Naive thymus-derived CD4-positive, alpha-beta T cell (primary cell): ENCODE results near the gene RARRES2. TPM values are rescaled to one million over a fixed set of nuclear protein-coding genes. Genes with fewer than 3 reads are reported as not detected.

ENCODE experiments used
- ATAC-seq: fragments of 150-1000 bp; cut with Tn5 transposase; 2 replicates; pipeline ENCODE4 v1.10.0; 2021; ENCODE audit warnings: mild to moderate bottlenecking, moderate library complexity
- CTCF ChIA-PET: fragments of 350-600 bp; sonication (Branson Sonifier 250); formaldehyde crosslinking; loops from one replicate; lab custom pipeline; 2021; ENCODE audit warnings: antibody characterized with exemption; lab: Charles Lee
- POLR2A ChIA-PET: fragments of 350-600 bp; sonication (Branson Sonifier 250); formaldehyde crosslinking; loops from one replicate; lab custom pipeline; 2021; ENCODE audit warnings: antibody characterized with exemption, inconsistent platforms; lab: Charles Lee
- DNase-seq, 9 donors: peaks; one replicate each; pipeline versions ENCODE4 v3.0.0 to v3.0.0-alpha.2; 2020 to 2022; ENCODE audit warnings: mixed read lengths in 1 of 9
- H3K27ac ChIP-seq: one replicate; pipeline ENCODE4 v1.7.0; 2013; ENCODE audit warnings: mild to moderate bottlenecking, low read depth, low read length, moderate library complexity
- H3K27me3 ChIP-seq, 2 donors: one replicate each; pipeline ENCODE4 v1.7.0; 2013; ENCODE audit warnings: low read length in 2 of 2, mild to moderate bottlenecking in 2 of 2, moderate library complexity in 2 of 2; ENCODE audit not compliant: control insufficient read depth in 2 of 2, insufficient read depth in 2 of 2
- H3K36me3 ChIP-seq, 3 experiments: 1 replicate in 2 of 3; 2 replicates in 1 of 3; pipeline ENCODE4 v1.7.0; 2013; ENCODE audit warnings: low read length in 3 of 3, mild to moderate bottlenecking in 3 of 3, moderate library complexity in 1 of 3; ENCODE audit not compliant: insufficient read depth in 3 of 3, control insufficient read depth in 2 of 3
- H3K4me1 ChIP-seq, 2 donors: one replicate each; pipeline ENCODE4 v1.7.0; 2013; ENCODE audit warnings: low read length in 2 of 2, mild to moderate bottlenecking in 2 of 2, moderate library complexity in 1 of 2; ENCODE audit not compliant: control insufficient read depth in 2 of 2, insufficient read depth in 2 of 2
- H3K4me3 ChIP-seq: 2 replicates; pipeline ENCODE4 v1.7.0; 2013; ENCODE audit warnings: mild to moderate bottlenecking, low read length
- H3K9me3 ChIP-seq, 3 experiments: 1 replicate in 2 of 3; 2 replicates in 1 of 3; pipeline ENCODE4 v1.7.0; 2013; ENCODE audit warnings: low read length in 3 of 3; ENCODE audit not compliant: control insufficient read depth in 2 of 3
- H3K27ac Mint-ChIP-seq, 9 donors: one replicate each; pipeline ENCODE4 v1.8.0; 2020 to 2022; ENCODE audit warnings: mixed read lengths in 9 of 9, mild to moderate bottlenecking in 8 of 9, moderate library complexity in 5 of 9, inconsistent platforms in 2 of 9
- H3K27me3 Mint-ChIP-seq, 5 donors: one replicate each; pipeline ENCODE4 v1.8.0; 2021 to 2022; ENCODE audit warnings: mixed read lengths in 5 of 5, mild to moderate bottlenecking in 1 of 5
- H3K36me3 Mint-ChIP-seq, 5 donors: one replicate each; pipeline ENCODE4 v1.8.0; 2020 to 2022; ENCODE audit warnings: mixed read lengths in 5 of 5, mild to moderate bottlenecking in 3 of 5, inconsistent platforms in 1 of 5
- H3K4me1 Mint-ChIP-seq, 7 donors: one replicate each; pipeline ENCODE4 v1.8.0; 2020 to 2022; ENCODE audit warnings: mixed read lengths in 7 of 7, mild to moderate bottlenecking in 3 of 7, inconsistent platforms in 1 of 7
- H3K4me3 Mint-ChIP-seq, 10 donors: one replicate each; pipeline ENCODE4 v1.8.0; 2020 to 2022; ENCODE audit warnings: mild to moderate bottlenecking in 10 of 10, mixed read lengths in 10 of 10, moderate library complexity in 6 of 10, inconsistent platforms in 2 of 10
- H3K9me3 Mint-ChIP-seq, 11 donors: one replicate each; pipeline ENCODE4 v1.8.0; 2020 to 2022; ENCODE audit warnings: mixed read lengths in 11 of 11, mild to moderate bottlenecking in 4 of 11, inconsistent platforms in 1 of 11, moderate library complexity in 1 of 11
- intact Hi-C, 2 donors: fragments of 100-400 bp; cut with micrococcal nuclease; formaldehyde crosslinking; loops; one replicate each; pipeline ENCODE4 v1.15.1; 2023
- polyA plus RNA-seq, 2 donors: library from polyadenylated mRNA; unstranded; fragments of 300-500 nt; fragmentation: Illumina TruSeq; gene quantifications; one replicate each; pipeline ENCODE4 v1.2.3, GENCODE V29; 2021
- total RNA-seq, 6 experiments: library from RNA in 5 of 6; stranded (reverse) in 5 of 6; gene quantifications; 1 replicate in 5 of 6; 2 replicates in 1 of 6; pipeline ENCODE4 v1.2.3 and lab custom pipeline; 2021 to 2026

Gene RARRES2
- total and polyA plus RNA-seq, 7 experiments from 2014 or later = 0.38 TPM; not detected in 6

GRCh38 chr7:150365673-150366398 lies 24.4 kb upstream of the RARRES2 start:
- ATAC-seq = no peak
- no peaks in the 10 kb centered on the region for H3K27me3 ChIP-seq
- H3K4me1 ChIP-seq = peaks cover 11 to 39% of the 10 kb centered on the region in 2 donors
- no peaks in the 10 kb centered on the region for H3K9me3 ChIP-seq
- peaks cover 0 to 4% (median 0%) of the 10 kb centered on the region in 3 experiments for H3K36me3 ChIP-seq
- H3K27ac Mint-ChIP-seq = peak overlapping the region; percentile 29 to 93 (median 85)
- peaks cover 0 to 4% (median 4%) of the 10 kb centered on the region in 5 donors for H3K36me3 Mint-ChIP-seq
- no peak overlapping the region for H3K4me3 ChIP-seq
- no peaks in the 10 kb centered on the region for H3K9me3 Mint-ChIP-seq
- intact Hi-C loops = loop anchor here in 1 of 2 donors (5.0 kb wide), 1 partner anchor 606 kb away; no protein-coding TSS in a partner anchor
- H3K4me1 Mint-ChIP-seq = peaks cover 26 to 68% (median 60%) of the 10 kb centered on the region in 7 donors
- peak overlapping the region in 9 of 10 donors; percentile 23 to 75 (median 39) for H3K4me3 Mint-ChIP-seq
- no peaks in the 10 kb centered on the region for H3K27me3 Mint-ChIP-seq
- DNase-seq = no peak
- ChIA-PET CTCF (interaction anchor here (1.4 kb wide), 1 partner anchor 10 kb away, joined by 6 read pairs; no protein-coding TSS in a partner anchor), POLR2A (interaction anchor here (0.7 to 2.7 kb wide), 5 partner anchors 8 to 54 kb away, joined by 3 to 22 read pairs (median 8); no protein-coding TSS in a partner anchor)
- H3K27ac ChIP-seq = peak overlapping the region; percentile 55

GRCh38 chr7:150365194-150365593 lies 23.8 kb upstream of the RARRES2 start:
- intact Hi-C loops = loop anchor here in 1 of 2 donors (5.0 kb wide), 1 partner anchor 607 kb away; no protein-coding TSS in a partner anchor

DNA sequence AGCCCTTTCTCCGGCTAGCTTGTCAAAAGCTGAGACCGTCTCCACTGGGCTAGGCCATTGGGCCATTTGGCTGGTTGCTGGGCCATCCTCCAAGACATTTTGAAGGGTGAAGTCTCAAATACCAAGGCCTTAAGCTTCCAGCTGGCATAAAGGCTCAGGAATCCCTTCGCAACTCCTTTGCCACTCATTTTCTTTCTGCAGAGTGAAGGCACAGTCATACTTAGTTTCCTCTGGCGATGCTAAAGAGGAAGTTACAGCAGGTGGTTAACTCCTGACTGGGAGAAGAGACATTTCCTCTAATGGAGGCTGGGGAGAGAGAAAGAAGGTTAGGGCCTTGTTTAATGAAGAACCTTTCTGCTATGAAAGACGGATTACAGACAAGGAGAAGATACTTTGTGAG lies 22.4 kb upstream of the RARRES2 start:
- Mint-ChIP-seq H3K4me1 (peaks cover 15 to 67% (median 56%) of the 10 kb centered on the region in 7 donors), H3K4me3 (peak overlapping the region in 4 of 10 donors; percentile 1 to 61 (median 33)), H3K36me3 (peaks cover 0 to under 1% (median 0%) of the 10 kb centered on the region in 5 donors), H3K27me3 (no peaks in the 10 kb centered on the region), H3K9me3 (peaks cover 0 to 2% (median 0%) of the 10 kb centered on the region in 11 donors), H3K27ac (peak overlapping the region in 7 of 9 donors; percentile 1 to 85 (median 50))
- H3K27ac ChIP-seq = peak overlapping the region; percentile 24
- H3K36me3 ChIP-seq = no peaks in the 10 kb centered on the region
- H3K9me3 ChIP-seq = no peaks in the 10 kb centered on the region
- no peak overlapping the region for H3K4me3 ChIP-seq
- POLR2A ChIA-PET = no interaction called here
- CTCF ChIA-PET = no interaction called here
- H3K27me3 ChIP-seq = no peaks in the 10 kb centered on the region
- ATAC-seq (peak; percentile 37), DNase-seq (no peak)
- intact Hi-C loops = no loop called here
- peaks cover 0 to 28% of the 10 kb centered on the region in 2 donors for H3K4me1 ChIP-seq

More at GRCh38 chr7:150365194-150365593, 23.8 kb upstream of the RARRES2 start:
- H3K27ac ChIP-seq = no peak overlapping the region
- H3K36me3 ChIP-seq = peaks cover 0 to 4% (median 0%) of the 10 kb centered on the region in 3 experiments
- no peak for ATAC-seq
- H3K9me3 ChIP-seq = no peaks in the 10 kb centered on the region
- ChIA-PET CTCF (no interaction called here), POLR2A (interaction anchor here (1.2 to 2.7 kb wide), 3 partner anchors 7 to 12 kb away, joined by 8 to 22 read pairs (median 12); no protein-coding TSS in a partner anchor)
- Mint-ChIP-seq H3K27ac (peak overlapping the region in 6 of 9 donors; percentile 79 to 93 (median 87)), H3K9me3 (no peaks in the 10 kb centered on the region), H3K36me3 (peaks cover 0 to 2% (median 0%) of the 10 kb centered on the region in 5 donors), H3K4me3 (peak overlapping the region in 2 of 10 donors; percentile 2 to 58), H3K4me1 (peaks cover 20 to 63% (median 56%) of the 10 kb centered on the region in 7 donors), H3K27me3 (no peaks in the 10 kb centered on the region)
- no peak overlapping the region for H3K4me3 ChIP-seq
- no peak for DNase-seq
- no peaks in the 10 kb centered on the region for H3K27me3 ChIP-seq
- H3K4me1 ChIP-seq = peaks cover 11 to 34% of the 10 kb centered on the region in 2 donors

GRCh38 chr7:150363370-150363769 lies 21.9 kb upstream of the RARRES2 start:
- Mint-ChIP-seq H3K27ac (peak overlapping the region in 2 of 9 donors; percentile 25 to 60), H3K9me3 (peaks cover 0 to 2% (median 0%) of the 10 kb centered on the region in 11 donors), H3K27me3 (no peaks in the 10 kb centered on the region), H3K4me1 (peaks cover 19 to 72% (median 61%) of the 10 kb centered on the region in 7 donors), H3K4me3 (no peak overlapping the region), H3K36me3 (no peaks in the 10 kb centered on the region)
- Histone ChIP-seq H3K4me1 (peaks cover 0 to 33% of the 10 kb centered on the region in 2 donors), H3K4me3 (no peak overlapping the region), H3K27ac (no peak overlapping the region), H3K36me3 (no peaks in the 10 kb centered on the region), H3K27me3 (no peaks in the 10 kb centered on the region), H3K9me3 (no peaks in the 10 kb centered on the region)
- ATAC-seq (no peak), DNase-seq (no peak)
- intact Hi-C loops = no loop called here
- ChIA-PET POLR2A (interaction anchor here (1.3 kb wide), 1 partner anchor 43 kb away, joined by 5 read pairs; no protein-coding TSS in a partner anchor), CTCF (interaction anchor here (0.8 to 1.3 kb wide), 3 partner anchors 42 to 58 kb away, joined by 3 to 4 read pairs (median 4); a partner anchor contains a TSS)

- Mint-ChIP-seq H3K27me3 (no peaks in the 10 kb centered on the region), H3K27ac (peak overlapping the region in 3 of 9 donors; percentile 15 to 50 (median 26)), H3K9me3 (peaks cover 0 to 2% (median 0%) of the 10 kb centered on the region in 11 donors), H3K36me3 (no peaks in the 10 kb centered on the region), H3K4me3 (no peak overlapping the region), H3K4me1 (peaks cover 29 to 76% (median 64%) of the 10 kb centered on the region in 7 donors)
- Histone ChIP-seq H3K27me3 (no peaks in the 10 kb centered on the region), H3K9me3 (no peaks in the 10 kb centered on the region), H3K27ac (no peak overlapping the region), H3K36me3 (no peaks in the 10 kb centered on the region), H3K4me3 (no peak overlapping the region), H3K4me1 (peaks cover 6 to 42% of the 10 kb centered on the region in 2 donors)
- ChIA-PET POLR2A (interaction anchor here (0.7 to 1.3 kb wide), 2 partner anchors 24 to 45 kb away, joined by 3 to 5 read pairs; no protein-coding TSS in a partner anchor), CTCF (interaction anchor here (1.1 to 1.3 kb wide), 3 partner anchors 8 to 58 kb away, joined by 3 to 4 read pairs (median 4); a partner anchor contains a TSS)
- DNase-seq (no peak), ATAC-seq (no peak)
- intact Hi-C loops = no loop called here
Measured at GRCh38 chr7:150361807-150362621, 20.6 kb upstream of the RARRES2 start.

- CTCF ChIA-PET = no interaction called here
- Mint-ChIP-seq H3K4me3 (no peak overlapping the region), H3K9me3 (peaks cover 0 to 2% (median 0%) of the 10 kb centered on the region in 11 donors), H3K36me3 (no peaks in the 10 kb centered on the region), H3K27ac (peak overlapping the region in 2 of 9 donors; percentile 15 to 26), H3K4me1 (peaks cover 27 to 77% (median 65%) of the 10 kb centered on the region in 7 donors), H3K27me3 (no peaks in the 10 kb centered on the region)
- Histone ChIP-seq H3K27ac (no peak overlapping the region), H3K36me3 (no peaks in the 10 kb centered on the region), H3K4me1 (peaks cover 6 to 45% of the 10 kb centered on the region in 2 donors), H3K4me3 (no peak overlapping the region), H3K27me3 (no peaks in the 10 kb centered on the region), H3K9me3 (no peaks in the 10 kb centered on the region)
- DNase-seq (no peak), ATAC-seq (no peak)
- intact Hi-C loops = no loop called here
- POLR2A ChIA-PET = interaction anchor here (1.0 to 1.3 kb wide), 2 partner anchors 9 to 46 kb away, joined by 3 to 7 read pairs; no protein-coding TSS in a partner anchor
Measured at GRCh38 chr7:150361402-150361801, 20.0 kb upstream of the RARRES2 start.
